HG03135 (cell line): ENCODE measurements around the gene PBLD.
"Not testable (repeated sequence)": the region's sequence is repeated elsewhere in the genome, so short reads cannot be mapped to it uniquely, and the experiment has no call there.

Experiments used
- ATAC-seq: cut with Tn5 transposase; IDR thresholded peaks from one replicate; pipeline ENCODE4 v1.9.1; 2021; ENCODE audit warnings: mild to moderate bottlenecking, moderate library complexity; ENCODE audit not compliant: unreplicated experiment

PBLD gene

GRCh38 chr10:68284062-68285001 is 48.4 kb downstream of the PBLD start:
- no peak for ATAC-seq

- ATAC-seq = no peak
Observed at GRCh38 chr10:68280758-68281157, 52.0 kb downstream of the PBLD start.

GRCh38 chr10:68278906-68279753 is 53.6 kb downstream of the PBLD start:
- not testable (repeated sequence) for ATAC-seq

GRCh38 chr10:68277814-68278213 is 54.9 kb downstream of the PBLD start:
- ATAC-seq = not testable (repeated sequence)

GRCh38 chr10:68276224-68276623 is 56.5 kb downstream of the PBLD start:
- ATAC-seq = no peak

- ATAC-seq = no peak
Observed at GRCh38 chr10:68275600-68276126, 57.1 kb downstream of the PBLD start.

GRCh38 chr10:68272833-68273232 is 59.9 kb downstream of the PBLD start:
- no peak for ATAC-seq

- ATAC-seq = no peak
Observed at GRCh38 chr10:68271196-68271882, 61.4 kb downstream of the PBLD start.

GRCh38 chr10:68269562-68270290 is 63.0 kb downstream of the PBLD start:
- no peak for ATAC-seq

GRCh38 chr10:68261132-68261856 is 71.4 kb downstream of the PBLD start:
- no peak for ATAC-seq

GRCh38 chr10:68253346-68253745 is 79.4 kb downstream of the PBLD start:
- ATAC-seq = no peak

GRCh38 chr10:68251625-68252495 is 80.9 kb downstream of the PBLD start:
- ATAC-seq = peak; percentile 57

- ATAC-seq = no peak
Observed at GRCh38 chr10:68251151-68251550, 81.6 kb downstream of the PBLD start.

GRCh38 chr10:68249297-68249696 is 83.4 kb downstream of the PBLD start:
- ATAC-seq = no peak

GRCh38 chr10:68247931-68248330 is 84.8 kb downstream of the PBLD start:
- ATAC-seq = no peak

GRCh38 chr10:68246397-68246796 is 86.3 kb downstream of the PBLD start:
- not testable (repeated sequence) for ATAC-seq

GRCh38 chr10:68242051-68242450 is 90.7 kb downstream of the PBLD start:
- ATAC-seq = no peak

- ATAC-seq = no peak
Observed at GRCh38 chr10:68239596-68240150, 93.1 kb downstream of the PBLD start.
